Vagina (tissue), 2 donors: ENCODE data around the gene SGF29.
"Not testable (repeated sequence)": the region's sequence is repeated elsewhere in the genome, so short reads cannot be mapped to it uniquely, and the experiment has no call there.

Experiments
- POLR2A ChIP-seq, 2 donors: fragments of 450-650 bp; IDR thresholded peaks; one replicate each; pipeline ENCODE4 v1.6.1; 2017; ENCODE audit warnings: antibody characterized with exemption in 2 of 2, mild to moderate bottlenecking in 2 of 2, moderate library complexity in 2 of 2
- TF ChIP-seq, protein P1 (sequence below), 3 experiments: fragments of 450-650 bp in 2 of 3; fragments of 200-600 bp in 1 of 3; sonication (generic) in 1 of 3; IDR thresholded peaks; one replicate each; pipeline ENCODE4 v1.5.1; 2017 to 2019; ENCODE audit warnings: antibody characterized with exemption in 3 of 3, mild to moderate bottlenecking in 2 of 3, moderate library complexity in 2 of 3

DNA sequence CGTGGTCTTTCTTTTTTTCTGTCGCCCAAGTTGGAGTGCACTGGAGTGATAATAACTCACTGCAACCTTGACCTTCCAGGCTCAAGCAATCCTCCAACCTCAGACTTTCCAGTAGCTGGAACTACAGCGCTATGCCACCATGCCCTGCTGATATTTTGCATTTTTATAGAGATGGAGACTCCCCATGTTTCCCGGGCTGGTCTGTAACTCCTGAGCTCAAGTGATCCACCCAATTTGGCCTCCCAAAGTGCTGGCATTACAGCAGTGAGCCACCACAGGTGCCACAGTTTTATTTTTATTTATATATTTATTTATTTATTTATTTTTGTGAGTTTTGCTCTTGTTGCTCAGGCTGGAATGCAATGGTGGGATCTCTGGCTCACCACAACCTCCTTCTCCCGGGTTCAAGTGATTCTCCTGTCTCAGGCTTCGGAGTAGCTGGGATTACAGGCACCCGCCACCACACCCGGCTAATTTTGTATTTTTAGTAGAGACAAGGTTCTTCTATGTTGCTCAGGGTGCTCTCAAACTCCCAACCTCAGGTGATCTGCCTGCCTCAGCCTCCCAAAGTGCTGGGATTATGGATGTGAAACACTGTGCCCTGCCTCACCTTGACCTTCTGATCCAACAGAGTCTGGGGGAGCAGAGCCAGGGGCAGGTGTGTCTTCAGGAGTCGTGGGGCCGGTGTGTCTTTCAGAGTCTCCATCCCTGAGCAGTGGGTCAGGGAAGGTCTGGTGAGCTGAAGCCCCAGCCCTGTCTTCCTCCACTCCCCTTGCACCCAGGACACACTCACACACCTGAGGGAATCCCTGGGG, 54.2 kb downstream of the SGF29 start:
- TF ChIP-seq, protein P1, sequence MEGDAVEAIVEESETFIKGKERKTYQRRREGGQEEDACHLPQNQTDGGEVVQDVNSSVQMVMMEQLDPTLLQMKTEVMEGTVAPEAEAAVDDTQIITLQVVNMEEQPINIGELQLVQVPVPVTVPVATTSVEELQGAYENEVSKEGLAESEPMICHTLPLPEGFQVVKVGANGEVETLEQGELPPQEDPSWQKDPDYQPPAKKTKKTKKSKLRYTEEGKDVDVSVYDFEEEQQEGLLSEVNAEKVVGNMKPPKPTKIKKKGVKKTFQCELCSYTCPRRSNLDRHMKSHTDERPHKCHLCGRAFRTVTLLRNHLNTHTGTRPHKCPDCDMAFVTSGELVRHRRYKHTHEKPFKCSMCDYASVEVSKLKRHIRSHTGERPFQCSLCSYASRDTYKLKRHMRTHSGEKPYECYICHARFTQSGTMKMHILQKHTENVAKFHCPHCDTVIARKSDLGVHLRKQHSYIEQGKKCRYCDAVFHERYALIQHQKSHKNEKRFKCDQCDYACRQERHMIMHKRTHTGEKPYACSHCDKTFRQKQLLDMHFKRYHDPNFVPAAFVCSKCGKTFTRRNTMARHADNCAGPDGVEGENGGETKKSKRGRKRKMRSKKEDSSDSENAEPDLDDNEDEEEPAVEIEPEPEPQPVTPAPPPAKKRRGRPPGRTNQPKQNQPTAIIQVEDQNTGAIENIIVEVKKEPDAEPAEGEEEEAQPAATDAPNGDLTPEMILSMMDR (IDR thresholded peaks at IDR 0.05), result not testable (repeated sequence)
- not testable (repeated sequence) for TF ChIP-seq POLR2A (IDR thresholded peaks at IDR 0.05)
